ENCODE data around the gene HSPA9.

The HSPA9 gene

DNA sequence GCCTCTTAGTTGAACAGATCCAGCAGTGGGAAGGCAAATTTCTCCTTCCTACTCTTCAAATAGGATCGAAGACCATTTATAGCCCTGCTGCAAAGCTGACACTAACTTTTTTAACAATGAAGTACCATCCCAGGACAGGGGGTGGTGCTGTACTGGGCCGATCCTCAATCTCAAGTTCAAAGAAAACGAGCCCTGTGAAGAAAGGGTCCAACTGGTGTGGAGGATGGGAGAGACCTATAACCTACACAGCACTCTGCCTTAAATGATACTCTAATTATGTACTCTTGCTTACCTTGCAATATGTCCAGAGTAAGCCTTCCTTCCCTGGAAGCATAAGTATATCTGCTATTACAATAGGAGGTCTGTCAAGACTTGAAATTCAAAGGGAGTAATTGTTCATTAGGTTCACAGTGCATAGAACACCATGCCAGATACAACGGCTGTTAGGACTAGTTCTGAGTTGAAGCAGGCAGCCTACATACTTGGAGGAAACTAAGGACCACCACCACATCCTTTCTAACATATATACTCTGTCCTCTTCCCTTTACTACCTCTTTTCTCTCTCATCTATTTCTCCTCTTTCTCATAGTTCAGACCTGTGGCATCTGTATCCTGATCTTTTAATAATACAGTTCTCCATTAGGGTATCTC, 38.4 kb downstream of the HSPA9 start:
- DNase-seq (ENCODE audit: low spot score): no peak
- TF ChIP-seq, protein P1, sequence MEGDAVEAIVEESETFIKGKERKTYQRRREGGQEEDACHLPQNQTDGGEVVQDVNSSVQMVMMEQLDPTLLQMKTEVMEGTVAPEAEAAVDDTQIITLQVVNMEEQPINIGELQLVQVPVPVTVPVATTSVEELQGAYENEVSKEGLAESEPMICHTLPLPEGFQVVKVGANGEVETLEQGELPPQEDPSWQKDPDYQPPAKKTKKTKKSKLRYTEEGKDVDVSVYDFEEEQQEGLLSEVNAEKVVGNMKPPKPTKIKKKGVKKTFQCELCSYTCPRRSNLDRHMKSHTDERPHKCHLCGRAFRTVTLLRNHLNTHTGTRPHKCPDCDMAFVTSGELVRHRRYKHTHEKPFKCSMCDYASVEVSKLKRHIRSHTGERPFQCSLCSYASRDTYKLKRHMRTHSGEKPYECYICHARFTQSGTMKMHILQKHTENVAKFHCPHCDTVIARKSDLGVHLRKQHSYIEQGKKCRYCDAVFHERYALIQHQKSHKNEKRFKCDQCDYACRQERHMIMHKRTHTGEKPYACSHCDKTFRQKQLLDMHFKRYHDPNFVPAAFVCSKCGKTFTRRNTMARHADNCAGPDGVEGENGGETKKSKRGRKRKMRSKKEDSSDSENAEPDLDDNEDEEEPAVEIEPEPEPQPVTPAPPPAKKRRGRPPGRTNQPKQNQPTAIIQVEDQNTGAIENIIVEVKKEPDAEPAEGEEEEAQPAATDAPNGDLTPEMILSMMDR (IDR thresholded peaks at IDR 0.05; ENCODE audit: extremely low read depth, insufficient read depth, missing control alignments): peak; percentile 19
- in situ Hi-C loops (cut with MboI; ENCODE audit: low pct_unique_long_range_greater_than_20kb, low sequenced_read_pairs, unreplicated experiment): no loop called here

DNA sequence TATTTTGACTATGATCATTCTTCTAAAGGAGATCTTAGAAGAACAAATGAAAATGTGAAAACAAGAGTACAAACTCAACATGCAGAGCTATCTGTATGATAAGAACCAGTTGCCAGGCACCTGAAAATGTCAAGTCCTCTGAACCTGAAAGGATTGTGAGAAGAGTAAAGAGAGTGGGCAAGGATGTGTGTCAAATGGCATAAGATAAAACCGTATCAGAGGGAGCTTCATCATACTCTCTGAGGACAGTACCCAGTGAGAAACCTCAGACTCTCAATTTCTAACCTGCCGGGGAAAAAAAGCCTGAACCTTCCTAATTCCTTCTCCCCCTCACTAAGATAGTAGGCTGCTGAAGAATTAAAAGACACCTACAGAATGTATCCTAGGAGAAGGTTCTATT, 39.0 kb downstream of the HSPA9 start:
- TF ChIP-seq, protein P1 (IDR thresholded peaks at IDR 0.05; ENCODE audit: extremely low read depth, insufficient read depth, missing control alignments): no peak
- in situ Hi-C loops (cut with MboI; ENCODE audit: low pct_unique_long_range_greater_than_20kb, low sequenced_read_pairs, unreplicated experiment): no loop called here
- DNase-seq (ENCODE audit: low spot score): no peak

DNA sequence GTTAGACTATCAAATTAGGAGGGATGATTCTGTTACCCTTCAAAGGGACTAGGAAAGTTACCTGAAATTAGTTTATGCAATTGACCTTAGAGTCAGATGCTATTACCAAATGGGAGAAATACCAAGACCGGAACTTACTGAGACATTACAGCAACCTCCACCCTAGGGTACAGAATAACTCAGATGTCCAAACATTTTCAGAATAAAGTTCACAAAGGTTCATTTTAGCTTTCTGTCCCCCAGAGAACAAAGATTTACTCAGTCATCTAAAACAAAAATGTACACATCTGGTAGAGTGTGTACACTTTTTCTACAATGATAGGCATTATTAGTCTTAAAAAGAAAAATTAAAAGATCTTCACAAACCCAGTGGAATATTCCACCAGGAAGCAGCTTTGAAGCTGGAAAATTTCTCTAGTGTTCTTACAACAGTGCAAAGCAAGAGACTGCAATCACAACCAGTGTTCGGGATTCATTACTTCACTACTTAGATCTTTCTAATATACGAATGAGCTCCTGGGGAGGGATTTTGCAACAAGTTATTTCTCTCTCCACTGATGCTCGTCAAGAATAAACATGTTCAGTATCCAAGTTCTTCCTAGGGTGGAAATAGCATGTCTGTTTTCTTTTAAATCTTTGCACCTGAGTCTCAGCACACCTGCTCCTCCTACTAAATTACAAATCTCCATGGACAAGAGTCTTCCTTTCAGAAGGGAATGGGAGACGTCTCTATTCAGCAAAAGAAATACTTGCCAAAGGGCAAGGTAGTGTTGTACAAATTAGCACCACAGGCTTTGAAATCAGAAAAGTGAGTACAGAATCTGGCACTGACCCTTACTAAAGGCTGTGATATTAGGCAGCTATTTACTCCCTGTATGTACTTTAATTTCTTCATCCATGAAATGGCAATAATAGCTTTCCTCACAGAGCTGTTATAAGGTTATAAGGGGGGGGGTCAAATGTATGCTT, 40.9 kb downstream of the HSPA9 start:
- TF ChIP-seq, protein P1 (IDR thresholded peaks at IDR 0.05; ENCODE audit: extremely low read depth, insufficient read depth, missing control alignments): no peak

DNA sequence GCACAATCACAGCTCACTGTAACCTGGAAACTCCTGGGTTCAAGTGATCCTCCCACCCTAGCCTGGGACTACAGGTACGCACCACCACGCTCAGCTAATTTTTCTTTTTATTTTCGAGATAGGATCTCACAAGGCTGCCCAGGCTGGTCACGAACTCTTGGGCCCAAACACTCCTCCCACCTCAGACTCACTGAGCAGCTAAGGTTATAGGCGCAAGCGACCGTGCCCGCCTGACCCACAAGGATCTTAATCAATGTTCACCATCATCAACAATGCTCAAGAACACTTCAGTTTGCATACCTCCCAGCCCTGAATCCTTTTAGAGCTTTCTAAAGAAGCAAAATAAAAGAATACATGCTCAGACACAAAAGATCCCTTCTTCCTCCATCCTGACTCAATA, 45.4 kb downstream of the HSPA9 start:
- in situ Hi-C loops (cut with MboI; ENCODE audit: low pct_unique_long_range_greater_than_20kb, low sequenced_read_pairs, unreplicated experiment): no loop called here
- DNase-seq (ENCODE audit: low spot score): no peak
- TF ChIP-seq, protein P1 (IDR thresholded peaks at IDR 0.05; ENCODE audit: extremely low read depth, insufficient read depth, missing control alignments): no peak

More for the DNA sequence above, 40.9 kb downstream of the HSPA9 start:
- in situ Hi-C loops (cut with MboI; ENCODE audit: low pct_unique_long_range_greater_than_20kb, low sequenced_read_pairs, unreplicated experiment): no loop called here
- DNase-seq (ENCODE audit: low spot score): no peak

DNA sequence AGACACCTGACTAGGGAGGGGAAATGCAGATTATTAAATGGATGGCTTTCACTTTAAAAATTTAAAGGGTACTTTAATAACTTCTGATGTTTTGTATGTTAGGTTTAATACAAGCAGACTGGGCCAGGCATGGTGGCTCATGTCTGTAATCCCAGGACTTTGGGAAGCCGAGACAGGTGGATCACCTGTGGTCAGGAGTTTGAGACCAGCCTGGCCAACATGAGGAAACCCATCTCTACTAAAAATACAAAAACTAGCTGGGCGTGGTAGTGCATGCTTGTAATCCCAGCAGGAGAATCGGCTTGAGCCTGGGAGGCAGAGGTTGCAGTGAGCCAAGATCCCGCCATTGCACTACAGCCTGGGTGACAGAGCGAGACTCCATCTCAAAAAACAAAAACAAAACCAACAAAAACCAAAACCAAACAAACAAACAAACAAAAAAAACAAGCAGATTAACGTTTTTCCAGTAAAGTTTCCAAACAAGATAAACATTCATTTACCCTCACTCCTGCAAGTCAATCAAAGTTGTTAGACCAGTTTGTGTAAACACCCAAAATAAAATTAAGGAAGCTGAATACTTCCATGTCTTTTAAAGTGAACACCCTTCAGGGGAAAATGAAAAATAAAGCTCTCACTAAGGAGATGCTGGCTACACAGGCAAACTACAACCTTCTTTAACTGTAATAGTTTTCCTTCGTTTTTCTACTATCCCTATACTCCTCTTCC, 46.3 kb downstream of the HSPA9 start:
- no peak for DNase-seq (ENCODE audit: low spot score)
- TF ChIP-seq, protein P1 (IDR thresholded peaks at IDR 0.05; ENCODE audit: extremely low read depth, insufficient read depth, missing control alignments): no peak
- in situ Hi-C loops (cut with MboI; ENCODE audit: low pct_unique_long_range_greater_than_20kb, low sequenced_read_pairs, unreplicated experiment): no loop called here

DNA sequence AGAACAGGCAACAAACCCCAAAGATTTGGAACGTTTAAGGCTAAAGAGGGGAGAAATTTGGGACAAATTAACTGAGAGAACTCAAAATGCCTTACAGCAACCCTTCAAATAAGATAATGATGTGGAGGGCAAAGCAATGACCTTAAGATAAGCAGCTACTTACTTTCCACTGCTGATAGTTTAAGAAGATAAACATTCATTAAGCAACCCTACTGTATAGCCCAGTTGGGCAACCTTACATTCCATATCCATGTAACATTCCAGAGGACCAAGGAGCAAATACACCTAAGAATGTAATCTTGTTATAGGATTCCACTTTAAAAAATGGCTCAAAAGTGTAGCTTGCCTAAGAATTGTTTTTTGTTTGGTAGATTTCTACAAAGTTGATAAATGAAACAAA, 47.0 kb downstream of the HSPA9 start:
- no peak for DNase-seq (ENCODE audit: low spot score)
- TF ChIP-seq, protein P1 (IDR thresholded peaks at IDR 0.05; ENCODE audit: extremely low read depth, insufficient read depth, missing control alignments): no peak
- in situ Hi-C loops (cut with MboI; ENCODE audit: low pct_unique_long_range_greater_than_20kb, low sequenced_read_pairs, unreplicated experiment): no loop called here

Measured in GM13977 (cell line).